GM18907 (cell line): ENCODE results near the gene LALBA.
"Not testable (repeated sequence)": the region's sequence is repeated elsewhere in the genome, so short reads cannot be mapped to it uniquely, and the experiment has no call there.

ENCODE experiments used
- ATAC-seq: cut with Tn5 transposase; IDR thresholded peaks from one replicate; pipeline ENCODE4 v1.9.1; 2021; ENCODE audit warnings: mild to moderate bottlenecking, moderate library complexity; ENCODE audit not compliant: unreplicated experiment

LALBA gene

DNA sequence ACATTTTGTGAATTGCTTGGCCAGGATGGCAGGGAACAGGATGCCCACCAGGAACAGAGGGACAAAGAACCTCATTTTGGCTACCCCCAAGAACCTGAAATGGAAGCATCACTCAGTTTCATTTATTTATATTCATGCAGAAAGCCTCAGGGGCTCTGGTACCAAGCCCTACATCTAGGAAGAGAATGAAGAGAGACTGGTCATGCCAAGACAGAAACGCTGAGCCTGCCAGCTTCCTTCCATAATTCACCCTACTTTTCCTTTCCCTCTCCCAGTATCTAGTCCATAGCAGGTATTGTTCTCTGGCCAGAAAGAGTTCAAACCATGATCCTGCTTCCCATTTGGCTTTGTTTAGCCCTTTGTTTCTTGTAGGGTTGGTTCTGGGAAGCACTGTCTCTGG is at the start of gene LALBA:
LALBA (minus strand) TSS at position 101 of the 400 bp plus-strand sequence; CDS start at position 75, 26 bp downstream.
- no peak for ATAC-seq

DNA sequence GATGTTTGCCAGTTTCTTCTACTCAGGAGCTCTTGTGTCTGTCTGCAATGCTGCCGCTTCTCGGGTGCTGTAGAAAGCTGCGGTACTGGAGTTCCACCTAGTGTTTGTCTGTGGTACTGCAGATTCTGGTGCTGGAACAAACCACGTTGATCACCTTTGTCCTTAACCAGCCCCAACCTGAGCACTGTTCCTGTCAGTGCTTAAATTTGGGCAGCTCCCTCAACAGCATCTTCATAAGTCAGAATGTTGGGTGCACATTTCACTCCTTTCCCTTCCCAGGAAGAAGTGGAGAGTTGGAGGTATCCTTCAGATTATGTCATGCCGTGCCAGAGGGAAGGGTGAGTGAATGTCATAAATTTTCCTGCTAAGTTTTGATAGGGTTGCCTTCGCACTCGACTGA is 48.7 kb upstream of the LALBA start:
- ATAC-seq, result no peak

DNA sequence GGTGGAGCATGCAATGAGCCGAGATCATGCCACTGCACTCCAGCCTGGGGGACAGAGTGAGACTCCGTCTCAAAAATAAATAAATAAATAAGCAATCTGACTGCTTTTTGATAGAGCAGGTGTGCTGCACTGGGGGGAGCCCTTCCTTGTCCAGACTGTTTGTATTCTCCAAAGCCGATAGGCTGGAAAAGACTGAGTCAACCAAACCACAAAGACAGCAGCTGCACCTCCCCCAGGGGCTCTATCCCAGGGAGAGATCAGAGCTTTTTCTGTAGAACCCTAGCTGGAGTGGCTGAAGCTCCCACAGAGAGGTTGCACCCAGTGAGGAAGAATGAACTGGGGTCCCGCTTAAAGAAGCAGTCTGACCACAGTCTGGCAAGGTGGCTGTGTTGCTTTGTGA is 45.8 kb upstream of the LALBA start:
- ATAC-seq, result no peak

DNA sequence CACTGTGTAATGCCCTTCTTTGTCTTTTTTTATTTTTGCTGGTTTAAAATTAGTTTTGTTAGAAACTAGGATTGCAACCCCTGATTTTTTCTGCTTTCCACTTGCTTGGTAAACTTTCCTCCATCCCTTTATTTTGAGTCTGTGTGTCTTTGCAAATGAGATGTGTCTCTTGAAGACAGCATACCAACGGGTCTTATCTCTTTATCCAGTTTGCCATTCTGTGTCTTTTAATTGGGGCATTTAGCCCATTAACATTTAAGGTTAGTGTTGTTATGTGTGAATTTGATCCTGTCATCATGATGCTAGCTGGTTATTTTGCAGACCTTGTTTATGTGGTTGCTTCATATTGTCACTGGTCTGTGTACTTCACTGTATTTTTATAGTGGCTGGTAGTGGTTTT is 43.5 kb upstream of the LALBA start:
- ATAC-seq, result no peak

DNA sequence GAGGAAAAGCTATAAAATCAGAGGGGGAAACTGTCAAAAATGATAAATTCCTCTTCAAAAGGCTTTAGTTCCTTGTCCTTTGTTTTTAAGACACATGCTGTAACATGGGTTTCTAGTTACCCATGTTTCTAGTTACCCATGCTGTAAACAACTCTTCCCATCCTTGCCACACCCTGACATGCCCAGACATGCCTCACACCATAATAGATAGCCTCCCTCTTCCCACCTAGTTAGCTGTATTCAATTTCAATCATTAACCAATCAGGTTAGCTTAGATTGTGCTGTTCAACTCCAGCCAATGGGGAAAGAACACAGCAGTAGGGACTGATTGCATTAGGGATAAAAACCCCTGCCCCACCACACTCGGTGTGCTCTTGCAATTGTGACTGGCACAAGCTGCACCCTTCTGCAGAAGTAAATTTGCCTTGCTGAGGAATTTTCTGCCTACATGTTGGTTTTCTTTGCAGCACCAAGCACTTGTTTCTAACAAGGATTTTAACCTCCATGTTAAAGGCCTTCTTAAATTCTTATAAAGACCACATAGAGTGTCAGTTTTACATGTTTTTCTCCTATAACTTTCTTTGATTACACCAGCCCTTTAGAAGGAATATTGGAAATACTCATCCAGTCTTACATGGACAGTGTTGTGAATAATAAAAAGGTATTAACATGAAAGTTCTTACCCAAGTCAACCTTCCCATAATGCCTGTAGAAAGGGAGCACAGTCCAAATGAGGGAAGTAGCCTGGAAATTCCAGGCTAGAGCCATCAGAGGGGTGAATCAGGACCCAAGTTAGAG is 32.5 kb upstream of the LALBA start:
- no peak for ATAC-seq

DNA sequence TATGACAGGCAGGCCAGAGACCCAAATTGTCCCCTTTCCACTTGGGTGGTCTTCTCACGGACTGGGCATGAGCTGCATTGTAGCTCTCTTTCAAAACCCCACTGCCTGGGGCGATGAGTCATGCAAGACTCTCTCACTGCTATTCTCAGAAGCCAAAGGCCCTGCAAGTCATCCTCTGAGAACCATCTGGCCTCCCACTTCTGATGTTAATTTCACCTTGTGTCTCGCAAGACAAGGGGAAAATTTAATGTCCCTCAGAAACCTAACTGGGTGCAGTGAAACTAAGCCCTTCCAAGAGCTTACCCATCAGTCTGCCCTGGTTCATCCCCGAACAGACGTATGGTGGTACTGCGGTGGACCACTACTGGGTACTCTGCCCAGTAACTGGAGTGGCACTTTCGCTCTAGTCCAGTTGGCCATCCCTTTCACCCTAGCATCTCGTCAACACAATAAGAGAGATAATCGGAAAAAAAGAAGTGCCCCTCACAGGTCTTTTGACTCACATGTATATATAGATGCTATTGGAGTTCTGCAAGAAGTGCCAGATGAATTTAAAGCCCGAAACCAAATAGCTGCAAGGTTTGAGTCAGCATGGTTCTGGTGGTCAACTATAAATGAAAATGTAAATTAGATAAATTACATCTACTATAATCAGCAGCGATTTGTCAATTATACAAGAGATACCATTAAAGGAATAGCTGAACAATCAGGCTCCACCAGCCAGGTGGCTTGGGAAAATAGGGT is 31.3 kb upstream of the LALBA start:
- ATAC-seq, result peak; percentile 71

DNA sequence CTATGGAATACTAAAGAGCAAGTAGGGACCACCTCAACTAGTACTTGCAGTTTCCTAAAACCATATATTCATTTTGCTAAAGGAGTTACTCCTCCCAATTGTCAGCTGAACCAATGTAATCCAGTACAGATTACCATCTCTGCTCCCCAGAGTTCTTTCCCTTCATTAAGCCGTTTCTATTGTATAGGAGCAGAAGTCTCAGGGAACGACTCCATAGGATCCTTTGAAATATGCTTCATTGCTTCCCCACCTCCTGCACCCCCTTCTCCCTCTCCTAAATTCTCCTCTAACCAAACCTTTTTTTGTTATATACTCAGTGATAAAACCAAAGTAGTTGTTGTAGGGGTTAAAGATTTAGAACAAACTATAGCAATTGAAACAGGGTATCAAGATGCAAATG is 30.7 kb upstream of the LALBA start:
- ATAC-seq, result no peak

DNA sequence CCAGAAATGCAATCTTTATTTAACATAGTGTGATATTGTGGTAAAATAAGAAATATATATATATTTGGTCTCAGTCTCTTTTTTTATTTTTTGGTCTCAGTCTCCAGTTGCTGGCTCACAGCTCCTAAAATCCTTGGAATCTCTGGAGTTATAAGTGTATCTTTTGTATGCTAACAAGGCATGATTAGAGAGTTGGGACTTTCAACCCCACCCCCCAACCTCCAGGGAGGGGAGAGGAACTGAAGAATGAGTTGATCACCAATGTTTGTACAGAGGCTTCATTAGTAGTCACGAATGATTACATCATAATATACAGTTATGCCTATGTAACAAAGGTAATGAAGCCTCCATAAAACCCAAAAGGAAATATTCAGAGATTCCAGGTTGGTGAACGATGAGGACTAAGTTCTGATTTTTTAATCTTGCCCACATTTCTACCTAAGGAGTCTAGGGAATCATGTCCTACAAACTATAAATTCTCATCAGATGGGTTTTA is 22.8 kb upstream of the LALBA start:
- ATAC-seq, result no peak

DNA sequence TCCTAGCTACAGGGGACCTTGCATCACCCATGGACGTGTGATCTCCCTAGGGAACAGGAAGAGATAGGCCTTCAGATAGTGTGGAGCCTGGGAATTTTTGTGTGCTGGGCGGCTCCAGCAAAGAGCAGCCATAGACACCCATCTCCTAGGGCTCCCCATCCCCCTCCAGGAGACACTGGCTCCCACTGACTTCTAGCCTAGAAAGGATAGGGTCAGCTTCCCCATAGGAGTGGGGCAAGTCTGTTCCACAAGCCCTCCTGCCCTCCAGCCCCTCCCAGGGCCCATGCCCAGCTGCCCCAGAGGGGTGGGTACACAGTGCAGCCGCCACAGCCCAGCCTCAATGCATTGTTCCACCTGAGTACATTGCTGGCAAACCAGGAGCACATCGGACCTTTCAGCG is 16.5 kb upstream of the LALBA start:
- ATAC-seq, result no peak

DNA sequence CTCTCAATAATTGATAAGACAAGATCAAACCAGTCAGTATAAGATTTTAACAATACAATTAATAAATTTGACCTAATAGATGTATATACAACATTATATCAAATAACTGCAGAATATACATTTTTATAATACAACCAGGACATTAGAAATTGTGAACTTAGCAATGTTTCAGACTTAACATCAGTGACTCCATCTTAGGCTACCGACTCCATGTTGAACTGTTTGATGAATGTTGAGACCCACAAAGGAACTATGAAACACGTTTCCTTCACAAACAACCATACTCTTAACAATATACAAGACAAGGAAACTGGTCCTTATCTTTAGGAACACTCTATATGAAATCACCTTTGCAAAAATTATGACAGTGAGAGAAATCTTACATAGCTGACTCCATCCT is 13.9 kb upstream of the LALBA start:
- no peak for ATAC-seq

DNA sequence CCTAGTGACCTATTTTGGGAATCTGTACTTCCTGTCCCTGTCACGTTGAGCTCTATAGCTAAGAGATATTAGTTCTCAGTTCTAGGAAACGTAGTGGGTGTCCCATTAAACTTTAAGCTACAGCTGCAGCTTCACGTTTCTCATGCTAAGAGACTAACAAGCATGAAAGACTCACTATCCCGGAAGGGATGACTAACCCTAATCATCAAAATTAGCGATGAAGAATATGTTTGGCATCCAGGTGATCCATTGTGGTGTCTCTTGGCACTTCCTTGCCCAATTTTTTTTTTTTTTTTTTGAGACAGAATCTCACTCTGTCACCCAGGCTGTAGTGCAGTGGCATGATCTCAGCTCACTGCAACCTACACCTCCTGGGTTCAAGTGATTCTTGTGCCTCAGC is 11.0 kb upstream of the LALBA start:
- ATAC-seq, result no peak

DNA sequence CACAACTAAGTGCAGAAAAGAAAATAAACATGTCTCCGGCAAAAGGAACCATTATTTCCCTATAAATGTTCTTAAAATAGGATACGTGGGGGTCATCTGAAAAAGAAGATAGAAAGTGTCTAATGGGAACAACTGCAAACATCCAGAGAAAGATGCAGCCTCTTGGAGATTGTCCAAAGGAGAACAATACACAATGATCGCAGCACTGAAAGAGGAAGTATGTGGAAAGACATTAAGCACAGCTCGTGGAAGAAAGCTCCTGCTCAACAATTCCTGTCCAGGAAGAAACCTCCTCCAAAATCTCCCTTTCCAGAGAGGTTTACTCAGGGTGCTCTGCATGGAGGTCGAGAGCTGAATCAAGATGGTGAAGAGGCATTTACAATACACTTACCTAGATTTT is 2.5 kb upstream of the LALBA start:
- ATAC-seq, result no peak

DNA sequence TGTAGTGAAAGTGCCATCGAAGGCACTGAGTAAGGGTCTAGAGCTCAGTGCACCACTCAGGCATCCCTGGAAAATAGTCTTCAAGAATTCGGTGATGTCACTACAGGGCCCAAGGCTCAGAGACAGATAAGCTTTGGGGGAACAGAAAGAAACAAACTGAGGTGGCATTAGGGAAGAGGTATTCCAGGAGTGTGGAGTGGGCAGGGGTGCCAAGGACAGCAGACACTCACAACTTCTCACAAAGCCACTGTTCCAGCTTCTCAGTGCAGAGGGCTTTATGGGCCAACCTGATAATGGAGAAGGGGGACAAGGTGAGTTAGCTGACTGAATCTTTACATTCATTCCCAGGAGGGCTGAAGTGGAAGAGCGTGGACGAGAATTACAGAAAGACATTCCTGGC is 2.1 kb downstream of the LALBA start:
- ATAC-seq, result no peak

DNA sequence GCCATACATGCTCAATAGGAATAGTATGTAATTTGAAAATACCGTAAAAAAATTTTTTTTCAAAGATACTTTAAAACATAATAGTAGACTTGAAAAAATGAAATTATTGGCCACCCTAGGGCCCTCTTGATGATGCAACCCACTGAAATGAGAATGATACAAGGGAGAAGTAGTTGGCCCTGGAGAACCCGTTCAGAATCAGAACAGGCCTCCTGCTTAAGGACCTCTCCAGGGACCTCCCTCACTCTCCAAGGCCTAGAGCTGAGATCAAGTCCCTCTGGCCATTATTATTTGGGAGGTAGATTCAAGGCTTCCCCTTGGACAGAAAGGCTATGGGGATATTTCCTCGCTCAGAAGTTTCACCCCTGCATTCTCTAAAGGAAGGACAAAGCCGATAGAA is 11.9 kb downstream of the LALBA start:
- ATAC-seq, result no peak

DNA sequence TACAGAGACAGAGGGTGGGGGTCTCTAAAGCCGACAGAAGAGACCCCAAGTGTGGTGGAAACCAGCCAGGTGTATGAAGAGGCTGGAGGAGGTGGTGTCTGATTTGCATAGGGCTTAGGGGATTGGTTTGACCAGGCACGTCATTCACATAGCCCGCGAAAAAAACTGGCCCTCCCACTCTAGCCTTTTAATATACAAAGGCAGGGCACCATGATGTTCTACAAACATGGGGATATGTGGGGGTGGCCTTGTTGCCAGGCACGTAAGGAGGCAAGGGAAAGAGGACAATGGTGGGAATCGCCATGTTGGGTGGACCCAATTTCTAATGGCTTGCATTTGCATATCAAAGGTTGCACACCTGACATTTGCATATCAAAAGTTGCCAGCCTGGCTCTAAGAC is 13.2 kb downstream of the LALBA start:
- no peak for ATAC-seq

DNA sequence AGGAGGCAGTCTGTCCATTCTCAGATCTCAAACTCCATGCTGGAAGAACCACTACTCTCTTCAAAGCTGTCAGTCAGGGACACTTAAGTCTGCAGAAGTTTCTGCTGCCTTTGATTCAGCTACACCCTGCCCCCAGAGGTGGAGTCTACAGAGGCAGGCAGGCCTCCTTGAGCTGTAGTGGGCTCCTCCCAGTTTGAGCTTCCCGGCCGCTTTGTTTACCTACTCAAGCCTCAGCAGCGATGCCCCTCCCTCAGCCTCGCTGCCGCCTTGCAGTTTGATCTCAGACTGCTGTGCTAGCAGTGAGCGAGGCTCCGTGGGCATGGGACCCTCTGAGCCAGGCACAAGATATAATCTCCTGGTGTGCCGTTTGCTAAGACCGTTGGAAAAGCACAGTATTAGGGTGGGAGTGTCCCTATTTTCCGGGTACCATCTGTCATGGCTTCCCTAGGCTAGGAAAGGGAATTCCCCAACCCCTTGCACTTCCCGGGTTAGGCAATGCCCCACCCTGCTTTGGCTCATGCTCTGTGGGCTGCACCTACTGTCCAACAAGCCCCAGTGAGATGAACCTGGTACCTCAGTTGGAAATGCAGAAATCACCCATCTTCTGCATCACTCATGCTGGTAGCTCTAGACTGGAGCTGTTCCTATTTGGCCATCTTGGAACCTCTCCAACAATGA is 16.0 kb downstream of the LALBA start:
- not testable (repeated sequence) for ATAC-seq

DNA sequence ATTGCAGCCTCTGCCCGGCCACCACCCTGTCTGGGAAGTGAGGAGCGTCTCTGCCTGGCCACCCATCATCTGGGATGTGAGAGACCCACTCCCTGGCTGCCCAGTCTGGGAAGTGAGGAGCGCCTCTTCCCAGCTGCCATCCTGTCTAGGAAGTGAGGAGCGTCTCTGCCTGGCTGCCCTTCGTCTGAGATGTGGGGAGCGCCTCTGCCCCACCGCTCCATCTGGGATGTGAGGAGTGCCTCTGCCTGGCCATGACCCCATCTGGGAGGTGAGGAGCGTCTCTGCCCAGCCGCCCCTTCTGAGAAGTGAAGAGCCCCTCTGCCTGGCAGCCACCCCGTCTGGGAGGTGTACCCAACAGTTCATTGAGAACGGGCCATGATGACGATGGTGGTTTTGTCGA is 18.2 kb downstream of the LALBA start:
- ATAC-seq, result not testable (repeated sequence)

DNA sequence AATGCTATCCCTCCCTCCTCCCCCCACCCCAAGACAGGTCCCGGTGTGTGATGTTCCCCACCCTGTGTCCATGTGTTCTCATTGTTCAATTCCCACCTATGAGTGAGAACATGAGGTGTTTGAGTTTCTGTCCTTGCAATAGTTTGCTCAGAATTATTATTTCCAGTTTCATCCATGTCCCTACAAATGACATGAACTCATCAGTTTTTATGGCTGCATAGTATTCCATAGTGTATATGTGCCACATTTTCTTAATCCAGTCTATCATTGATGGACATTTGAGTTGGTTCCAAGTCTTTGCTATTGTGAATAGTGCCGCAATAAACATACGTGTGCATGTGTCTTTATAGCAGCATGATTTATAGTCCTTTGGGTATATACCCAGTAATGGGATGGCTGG is 22.8 kb downstream of the LALBA start:
- ATAC-seq, result not testable (repeated sequence)

DNA sequence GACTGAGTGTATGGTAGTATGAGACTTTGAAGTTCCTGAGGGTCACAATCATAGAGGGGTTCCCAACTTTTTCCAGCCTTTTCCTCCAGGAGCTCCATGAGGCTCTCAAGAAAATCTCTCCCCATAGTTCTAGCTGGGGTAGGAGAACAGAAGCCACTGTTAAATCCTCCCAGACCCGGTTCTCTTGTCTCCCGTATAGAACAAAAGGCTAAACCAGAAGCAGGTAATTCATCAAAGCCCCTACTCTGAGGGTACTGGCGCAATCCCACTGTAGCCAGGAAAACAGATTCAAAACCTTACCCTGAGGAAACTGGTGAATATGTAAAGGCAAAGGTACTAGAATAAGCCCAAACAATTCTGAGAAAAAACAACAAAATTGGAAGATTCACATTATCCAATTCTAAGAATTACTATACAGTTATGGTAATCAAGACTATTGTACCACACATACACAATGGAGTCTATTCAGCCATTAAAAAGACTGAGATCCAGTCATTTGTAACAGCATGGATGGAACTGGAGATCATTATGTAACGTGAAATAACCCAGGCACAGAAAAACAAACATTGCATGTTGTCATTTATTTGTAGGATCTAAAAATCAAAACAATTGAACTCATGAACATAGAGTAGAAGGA is 23.9 kb downstream of the LALBA start:
- ATAC-seq, result no peak

DNA sequence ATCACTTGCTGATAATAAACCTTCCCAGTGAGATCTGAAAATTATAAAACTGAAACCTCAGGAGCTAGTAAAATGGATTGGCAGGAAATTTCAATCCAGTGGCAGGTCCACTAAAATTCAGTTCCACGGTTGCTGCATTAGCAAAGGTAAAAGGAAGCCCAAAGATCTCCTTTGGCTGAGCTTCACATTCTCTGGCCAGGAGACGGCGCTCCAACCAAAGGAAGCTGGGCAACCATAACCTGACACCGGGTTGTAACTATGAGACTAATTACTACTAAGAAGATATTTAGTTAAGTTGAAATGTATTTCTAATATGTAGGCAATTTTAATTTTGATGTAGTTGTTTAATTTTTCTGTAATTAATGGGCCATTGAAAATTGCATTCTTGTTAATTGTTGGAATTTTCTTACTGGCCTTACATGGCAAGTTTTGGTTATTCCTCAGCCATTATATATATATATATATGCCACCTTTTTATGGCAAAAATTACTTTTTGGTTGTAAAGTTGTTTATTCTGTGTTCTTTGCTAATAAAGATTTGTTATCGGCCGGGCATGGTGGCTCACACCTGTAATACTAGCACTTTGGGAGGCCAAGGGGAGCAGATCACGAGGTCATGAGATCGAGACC is 27.4 kb downstream of the LALBA start:
- no peak for ATAC-seq

DNA sequence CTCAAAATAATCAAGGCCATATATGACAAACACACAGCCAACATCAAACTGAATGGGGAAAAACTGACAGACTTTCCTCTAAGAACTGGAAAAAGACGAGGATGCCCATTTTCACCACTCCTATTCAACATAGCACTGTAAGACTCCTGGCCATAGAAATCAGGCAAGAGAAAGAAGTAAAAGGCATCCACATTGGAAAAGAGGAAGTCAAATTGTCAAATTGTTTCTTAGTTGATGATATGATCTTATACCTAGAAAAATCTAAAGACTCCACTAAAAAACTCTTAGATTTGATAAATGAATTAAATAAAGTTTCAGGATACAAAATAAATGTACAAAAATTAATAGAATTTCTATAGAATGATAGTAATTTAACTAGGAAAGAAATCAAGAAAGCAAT is 33.2 kb downstream of the LALBA start:
- no peak for ATAC-seq
